ENCODE data around the gene ZNF512B. TPM values are rescaled to one million over a fixed set of nuclear protein-coding genes. Genes with fewer than 3 reads are reported as not detected.
"Not testable (repeated sequence)": the region's sequence is repeated elsewhere in the genome, so short reads cannot be mapped to it uniquely, and the experiment has no call there.

ZNF512B gene
- polyA plus RNA-seq, 1 donor = 23.0 TPM

DNA sequence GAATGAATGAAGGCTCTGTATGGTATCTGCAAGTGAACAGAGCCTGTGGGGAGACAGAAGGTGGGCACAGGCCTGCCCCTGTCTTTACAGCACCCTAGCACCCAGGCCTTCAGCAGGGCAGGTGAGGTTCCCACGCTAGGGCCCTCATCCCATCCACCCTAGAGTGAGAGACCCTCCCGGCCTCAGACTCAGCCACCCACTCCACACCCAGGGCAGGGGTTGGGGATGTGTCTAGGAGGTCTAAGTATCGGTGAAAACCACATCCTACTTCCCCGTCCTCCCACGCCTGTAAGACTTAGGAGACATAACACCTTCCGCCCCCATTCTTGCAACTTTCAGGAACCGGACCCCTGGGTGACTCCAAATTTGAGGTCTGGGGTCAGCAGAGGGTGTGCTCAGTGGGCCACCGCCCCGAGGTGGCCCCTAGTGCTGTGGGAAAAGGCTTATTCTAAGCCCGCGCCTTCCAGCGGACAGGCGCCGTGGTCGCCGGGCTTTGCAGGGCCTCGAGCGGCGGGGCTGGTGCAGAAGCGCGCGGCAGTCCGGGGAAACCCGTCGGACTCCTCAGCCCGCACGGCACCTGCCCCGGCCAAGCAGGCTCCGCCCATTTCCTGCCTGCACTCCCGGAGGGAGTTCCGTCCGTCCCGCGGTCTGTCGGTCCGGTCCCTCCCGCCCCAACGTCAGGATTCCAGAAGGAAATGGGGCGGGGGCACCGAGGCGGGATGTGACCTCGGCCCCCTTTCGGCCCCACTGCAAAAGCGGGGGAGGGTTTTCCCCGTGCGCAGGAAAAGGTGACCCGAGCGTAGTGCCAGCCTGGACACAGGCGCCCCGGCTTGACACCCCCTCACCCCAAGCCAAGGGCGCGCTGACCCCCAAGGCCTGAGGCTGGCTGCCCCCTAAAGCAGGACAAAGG, 8.8 kb upstream of the ZNF512B start:
- DNase-seq (ENCODE audit: low read depth) = no peak

GRCh38 chr20:63977739-63978276, 8.1 kb upstream of the ZNF512B start:
- DNase-seq (ENCODE audit: low read depth) = no peak

GRCh38 chr20:63976980-63977738, 7.4 kb upstream of the ZNF512B start:
- DNase-seq (ENCODE audit: low read depth) = no peak

DNA sequence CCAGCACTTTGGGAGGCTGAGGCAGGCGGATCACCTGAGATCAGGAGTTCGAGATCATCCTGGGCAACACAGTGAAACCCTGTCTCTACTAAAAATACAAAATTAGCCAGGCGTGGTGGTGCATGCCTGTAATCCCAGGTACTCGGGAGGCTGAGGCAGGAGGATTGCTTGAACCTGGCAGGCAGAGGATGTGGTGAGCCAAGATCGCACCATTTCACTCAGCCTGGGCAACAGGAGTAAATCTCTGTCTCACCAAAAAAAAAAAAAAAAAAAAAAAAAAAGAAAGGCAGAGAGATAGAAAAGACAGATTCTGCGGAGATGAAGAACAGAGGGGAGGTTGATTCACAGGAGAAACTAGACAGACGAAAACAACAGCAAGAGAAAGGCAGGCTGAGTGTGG, 6.8 kb upstream of the ZNF512B start:
- not testable (repeated sequence) for DNase-seq (ENCODE audit: low read depth)

DNA sequence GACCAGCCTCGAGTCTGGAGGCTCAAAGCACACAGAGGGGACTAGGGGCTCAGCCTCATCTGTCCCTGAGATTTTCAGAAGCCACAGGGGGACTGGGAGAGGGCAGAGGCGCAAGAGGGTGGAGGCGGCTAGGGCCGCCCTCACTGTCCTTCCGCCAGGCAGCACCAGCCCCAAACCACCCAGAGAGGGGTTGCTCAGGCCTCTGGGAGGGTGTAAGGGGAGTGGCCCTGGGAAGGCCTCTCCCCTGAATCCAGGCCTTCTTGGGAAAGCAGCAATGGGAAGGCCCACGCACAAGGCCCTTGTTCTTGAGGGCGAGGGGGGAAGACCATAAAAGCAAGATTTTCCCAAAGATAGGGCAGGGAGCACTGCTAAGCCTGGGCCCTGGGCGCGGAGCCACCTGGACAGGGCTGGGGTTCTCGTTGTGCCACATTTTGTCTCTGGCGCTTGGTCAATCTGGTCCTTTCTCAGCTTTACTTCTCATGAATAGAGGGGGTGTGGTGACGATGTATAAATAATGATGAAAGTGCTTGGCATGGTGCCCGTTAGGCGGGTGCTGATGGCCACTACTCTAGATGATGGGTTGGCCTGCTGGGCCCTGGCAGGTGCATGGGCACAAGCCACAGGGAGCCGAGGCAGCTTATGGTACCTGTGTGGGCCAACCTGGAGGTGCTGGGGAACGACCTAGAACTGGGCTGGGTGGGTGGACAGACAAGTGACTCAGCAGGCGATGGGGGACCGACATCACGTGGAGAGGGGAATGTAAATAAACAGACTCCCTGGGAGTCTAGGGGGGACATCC, 4.9 kb upstream of the ZNF512B start:
- no peak for DNase-seq (ENCODE audit: low read depth)

DNA sequence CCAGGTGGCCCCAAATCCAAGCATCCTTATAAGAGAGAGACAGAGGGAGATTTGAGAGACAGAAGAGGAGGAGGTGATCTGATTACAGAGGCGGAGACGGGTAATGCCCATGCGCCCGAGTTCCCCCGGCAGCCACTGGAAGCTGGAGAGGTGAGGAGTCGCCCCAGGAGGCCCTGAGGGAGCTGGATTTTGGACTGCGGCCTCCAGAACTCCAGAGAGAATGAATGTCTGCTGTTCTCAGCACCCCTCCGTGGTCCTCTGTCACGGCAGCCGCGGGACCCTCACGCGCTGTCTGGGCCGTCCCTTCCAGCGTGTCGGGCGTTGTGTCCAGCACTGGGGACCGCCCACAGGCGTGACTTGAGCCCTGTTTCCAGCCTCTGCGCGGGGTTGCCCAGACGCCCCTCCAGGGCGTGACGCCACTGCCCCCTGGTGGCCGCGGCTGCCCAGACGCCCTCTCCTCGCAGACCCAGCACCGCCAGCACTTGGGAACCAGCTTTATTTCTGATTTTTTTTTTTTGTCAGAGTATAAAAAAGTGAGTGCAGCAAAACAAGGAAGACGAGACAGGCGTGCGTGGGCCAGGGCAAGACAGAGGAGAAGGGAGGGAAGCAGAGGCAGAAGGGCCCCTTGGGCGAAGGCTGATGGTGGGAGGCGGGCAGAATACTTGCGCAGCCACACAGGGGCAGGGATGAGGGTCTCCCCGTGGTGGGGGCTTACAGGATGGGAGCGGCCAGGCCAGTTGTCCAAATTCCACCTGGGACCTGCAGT, 4.1 kb upstream of the ZNF512B start:
- peak; percentile 48 for DNase-seq (ENCODE audit: low read depth)

DNA sequence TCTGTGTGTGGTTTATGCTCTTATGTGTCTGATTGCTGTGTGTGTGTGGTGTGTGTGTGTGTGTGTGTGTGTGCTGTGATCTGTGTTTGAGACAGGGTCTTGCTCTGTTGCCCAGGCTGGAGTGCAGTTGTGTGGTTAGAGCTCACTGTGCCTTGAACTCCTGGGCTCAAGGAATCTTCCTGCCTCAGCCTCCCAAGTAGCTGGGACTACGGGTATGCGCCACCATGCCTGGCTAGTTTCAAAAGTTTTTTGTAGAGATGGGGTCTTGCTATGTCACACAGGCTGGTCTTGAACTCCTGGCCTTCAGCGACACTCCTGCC, 3.4 kb upstream of the ZNF512B start:
- no peak for DNase-seq (ENCODE audit: low read depth)

DNA sequence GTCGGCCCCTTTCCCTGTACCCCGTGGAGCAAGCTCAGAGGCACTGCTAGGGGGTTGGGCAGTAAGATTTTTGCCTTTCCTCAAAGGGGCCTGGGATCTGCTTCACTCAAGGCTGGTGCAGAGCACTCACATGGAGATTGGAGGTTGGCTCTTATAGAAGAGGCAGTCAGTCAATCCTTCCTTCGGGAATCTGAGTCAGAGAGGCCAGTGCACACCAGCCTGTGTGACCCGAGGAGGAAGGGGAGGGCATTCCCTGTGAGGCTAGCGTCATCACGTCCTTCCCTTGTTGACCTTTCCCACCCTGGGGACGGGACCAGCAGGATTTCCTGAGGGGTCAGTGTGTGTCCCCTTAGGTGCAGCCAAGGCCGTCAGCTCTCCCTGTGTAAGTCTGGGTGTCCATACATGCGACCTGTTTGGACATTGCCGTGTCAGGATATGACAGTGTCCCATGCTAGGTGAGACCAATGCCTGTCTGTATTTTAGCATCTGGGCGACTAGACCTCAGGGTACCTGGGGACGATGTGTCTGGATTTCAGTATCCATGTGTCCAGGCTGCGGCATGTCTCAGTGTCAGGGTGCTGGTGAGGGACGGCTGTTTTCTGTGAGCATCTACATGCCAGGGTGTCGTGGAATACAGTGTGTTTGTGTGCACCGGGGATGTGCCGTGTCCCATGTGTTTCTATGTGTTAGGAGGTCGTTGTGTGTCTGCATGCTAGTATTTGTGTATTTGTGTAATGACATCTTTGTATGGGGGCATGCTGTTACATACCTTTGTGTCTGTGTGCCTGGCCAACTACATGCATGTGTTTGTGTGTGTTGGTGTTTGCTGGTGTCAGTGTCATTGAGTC, 2.8 kb upstream of the ZNF512B start:
- DNase-seq (ENCODE audit: low read depth) = no peak

- not testable (repeated sequence) for DNase-seq (ENCODE audit: low read depth)
These were observed 2.2 kb upstream of the ZNF512B start for GRCh38 chr20:63971960-63972311.

DNA sequence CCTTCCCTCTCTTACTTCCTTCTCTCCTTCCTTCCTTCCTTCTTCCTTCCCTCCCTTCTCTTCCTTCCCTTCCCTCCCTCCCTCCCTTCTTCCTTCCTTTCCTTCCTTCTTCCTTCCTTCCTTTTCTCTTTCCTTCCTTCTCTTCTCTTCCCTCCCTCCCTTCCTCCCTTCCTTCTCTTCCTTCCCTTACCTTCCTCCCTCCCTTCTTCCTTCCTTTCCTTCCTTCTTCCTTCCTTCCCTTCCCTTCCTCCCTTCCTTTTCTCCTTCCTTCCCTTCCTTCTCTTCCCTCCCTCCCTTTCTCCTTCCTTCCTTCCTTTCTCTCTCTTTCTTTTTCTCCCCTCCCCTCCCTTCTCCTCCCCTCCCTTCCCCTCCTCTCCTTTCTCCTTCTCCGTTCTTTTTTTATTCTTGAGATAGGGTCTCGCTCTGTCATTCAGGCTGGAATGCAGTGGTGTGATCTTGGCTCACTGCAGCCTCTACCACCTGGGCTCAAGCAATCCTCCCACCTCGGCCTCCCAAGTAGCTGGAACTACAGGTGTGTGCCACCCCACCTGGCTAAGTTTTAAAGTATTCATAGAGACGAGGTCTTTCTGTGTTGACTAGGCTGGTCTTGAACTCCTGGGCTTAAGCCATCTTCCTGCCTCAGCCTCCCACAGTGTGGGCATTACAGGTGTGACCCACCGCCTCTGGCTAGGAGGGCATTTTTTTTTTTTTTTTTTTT, 1.1 kb upstream of the ZNF512B start:
- no peak for DNase-seq (ENCODE audit: low read depth)

DNA sequence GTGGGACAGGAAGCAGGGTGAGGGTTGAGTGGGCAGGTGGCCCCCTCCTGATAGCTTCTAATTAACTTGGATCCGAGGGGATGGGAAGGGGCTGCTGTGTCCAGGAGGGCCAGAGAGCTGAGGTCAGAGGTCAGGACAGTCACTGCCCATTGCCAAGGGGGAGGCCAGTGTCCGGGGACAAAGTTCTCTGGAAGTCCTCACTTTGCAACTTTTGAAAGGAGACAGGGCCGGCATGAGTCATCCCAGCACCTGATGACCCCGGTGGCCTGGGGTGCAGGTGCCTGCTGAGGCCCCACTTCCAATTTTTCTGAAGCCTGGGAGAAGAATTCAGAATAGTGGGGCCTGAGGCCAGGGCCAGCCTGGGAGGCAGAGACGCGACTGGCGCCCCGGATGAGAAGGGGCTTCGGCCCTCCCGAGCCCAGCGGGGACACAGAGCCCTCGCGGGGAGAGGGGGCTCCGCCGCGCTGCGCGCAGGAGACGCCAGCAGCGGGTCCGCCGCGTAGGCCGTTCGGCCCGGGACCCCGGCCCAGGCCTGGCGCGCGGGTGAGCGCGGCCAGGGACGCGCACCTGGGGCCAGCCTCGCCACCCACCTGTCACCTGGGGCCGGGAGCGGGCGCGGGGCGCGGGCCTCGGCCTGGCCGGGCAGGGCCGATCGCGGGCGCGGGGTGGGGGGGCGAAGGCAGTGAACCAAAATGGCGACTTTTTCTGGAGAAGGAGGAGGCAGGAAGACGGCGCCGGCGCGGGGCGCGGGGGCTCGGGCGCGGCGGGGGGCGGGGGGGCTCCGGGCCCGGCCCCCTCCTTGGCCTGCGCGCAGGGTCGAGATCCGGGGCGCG, 586 bp downstream of the ZNF512B start:
- DNase-seq (ENCODE audit: low read depth) = no peak

GRCh38 chr20:63968136-63968927, 1.4 kb downstream of the ZNF512B start:
- no peak for DNase-seq (ENCODE audit: low read depth)

GRCh38 chr20:63967330-63968135, 2.2 kb downstream of the ZNF512B start:
- no peak for DNase-seq (ENCODE audit: low read depth)

GRCh38 chr20:63966944-63967322, 2.8 kb downstream of the ZNF512B start:
- DNase-seq (ENCODE audit: low read depth) = no peak

GRCh38 chr20:63966172-63966943, 3.4 kb downstream of the ZNF512B start:
- DNase-seq (ENCODE audit: low read depth) = no peak

GRCh38 chr20:63964412-63964811, 5.3 kb downstream of the ZNF512B start:
- no peak for DNase-seq (ENCODE audit: low read depth)

Data from forelimb muscle (tissue), 1 donor.